Testis (tissue), 2 donors: Measurements from ENCODE around the gene EMC8.

Experiments used
- POLR2A ChIP-seq: fragments of 450-650 bp; IDR thresholded peaks from one replicate; pipeline ENCODE4 v1.6.1; 2017; ENCODE audit warnings: antibody characterized with exemption, mild to moderate bottlenecking, moderate library complexity
- TF ChIP-seq, protein P1 (sequence below), 3 experiments: fragments of 450-650 bp in 2 of 3; fragments of 200-600 bp in 1 of 3; sonication (generic) in 1 of 3; IDR thresholded peaks; one replicate each; pipeline ENCODE4 v1.5.1; 2016 to 2019; ENCODE audit warnings: antibody characterized with exemption in 3 of 3, mild to moderate bottlenecking in 2 of 3, moderate library complexity in 1 of 3

DNA sequence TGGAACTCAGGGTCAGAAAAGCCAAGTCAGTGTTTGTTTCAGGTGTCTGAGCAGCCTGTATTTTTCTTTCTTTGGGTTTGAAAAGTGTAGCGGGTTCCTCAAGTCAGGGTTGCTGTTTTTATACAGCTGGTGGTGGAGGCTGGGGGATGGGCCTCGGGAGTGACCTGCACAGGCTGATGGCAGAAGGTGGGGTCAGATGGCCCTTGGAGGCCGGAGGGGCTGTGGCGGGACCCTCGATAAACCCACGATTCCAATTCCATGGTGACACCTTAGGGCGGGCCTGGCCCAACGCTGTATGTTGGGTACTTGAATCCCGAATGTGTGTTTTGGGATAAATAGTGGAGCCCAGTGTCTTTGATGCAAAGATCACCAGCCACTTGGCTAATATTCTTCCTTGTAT is 28.8 kb upstream of the EMC8 start:
- TF ChIP-seq, protein P1, sequence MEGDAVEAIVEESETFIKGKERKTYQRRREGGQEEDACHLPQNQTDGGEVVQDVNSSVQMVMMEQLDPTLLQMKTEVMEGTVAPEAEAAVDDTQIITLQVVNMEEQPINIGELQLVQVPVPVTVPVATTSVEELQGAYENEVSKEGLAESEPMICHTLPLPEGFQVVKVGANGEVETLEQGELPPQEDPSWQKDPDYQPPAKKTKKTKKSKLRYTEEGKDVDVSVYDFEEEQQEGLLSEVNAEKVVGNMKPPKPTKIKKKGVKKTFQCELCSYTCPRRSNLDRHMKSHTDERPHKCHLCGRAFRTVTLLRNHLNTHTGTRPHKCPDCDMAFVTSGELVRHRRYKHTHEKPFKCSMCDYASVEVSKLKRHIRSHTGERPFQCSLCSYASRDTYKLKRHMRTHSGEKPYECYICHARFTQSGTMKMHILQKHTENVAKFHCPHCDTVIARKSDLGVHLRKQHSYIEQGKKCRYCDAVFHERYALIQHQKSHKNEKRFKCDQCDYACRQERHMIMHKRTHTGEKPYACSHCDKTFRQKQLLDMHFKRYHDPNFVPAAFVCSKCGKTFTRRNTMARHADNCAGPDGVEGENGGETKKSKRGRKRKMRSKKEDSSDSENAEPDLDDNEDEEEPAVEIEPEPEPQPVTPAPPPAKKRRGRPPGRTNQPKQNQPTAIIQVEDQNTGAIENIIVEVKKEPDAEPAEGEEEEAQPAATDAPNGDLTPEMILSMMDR (IDR thresholded peaks at IDR 0.05), result no peak
- no peak for TF ChIP-seq POLR2A
